Measurements from ENCODE around the gene SLC25A23.

DNA sequence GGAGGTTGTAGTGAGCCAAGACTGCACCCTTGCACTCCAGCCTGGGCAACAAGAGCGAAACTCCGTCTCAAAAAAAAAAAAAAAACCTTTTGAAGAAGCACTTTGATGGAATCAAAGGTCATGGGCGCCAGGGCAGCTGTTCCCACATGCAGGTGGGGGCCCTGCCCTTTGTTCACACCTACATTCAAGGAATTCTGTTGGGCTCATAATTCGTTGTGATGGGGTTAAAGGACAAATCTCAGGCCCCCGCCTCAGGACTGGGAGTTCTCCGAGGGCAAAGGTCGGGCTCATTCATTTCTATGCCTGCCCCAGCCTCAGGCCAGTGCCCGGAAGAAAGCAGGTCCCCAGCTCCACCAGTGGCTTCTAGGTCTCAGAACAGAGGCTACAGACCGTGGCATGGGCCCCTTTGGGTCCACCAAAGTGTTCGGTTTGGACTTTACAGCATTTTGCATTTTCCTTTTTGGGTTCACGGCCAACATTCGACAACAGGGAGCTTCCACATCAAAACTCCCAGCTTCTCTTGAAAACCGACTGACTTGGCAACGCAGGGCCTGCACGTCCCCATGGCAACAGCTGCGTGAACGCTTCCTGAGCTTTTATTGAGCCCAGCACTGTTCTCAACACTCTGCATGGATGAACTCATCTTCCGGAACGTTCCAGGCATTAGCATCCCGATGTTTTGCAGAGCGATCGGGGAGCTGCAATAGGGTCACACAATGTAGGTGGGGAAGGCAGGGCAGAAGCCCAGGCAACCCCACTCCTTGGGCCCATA lies 56.6 kb downstream of the SLC25A23 start:
- TF ChIP-seq RFX5 (IDR thresholded peaks at IDR 0.05; ENCODE audit: low read depth, low read length) (peak; percentile 84), BHLHE40 (IDR thresholded peaks at IDR 0.05; ENCODE audit: low read depth, low read length) (no peak), POLR2A (IDR thresholded peaks at IDR 0.05; ENCODE audit: low read depth, low read length) (no peak)
- TF ChIP-seq, protein P1, sequence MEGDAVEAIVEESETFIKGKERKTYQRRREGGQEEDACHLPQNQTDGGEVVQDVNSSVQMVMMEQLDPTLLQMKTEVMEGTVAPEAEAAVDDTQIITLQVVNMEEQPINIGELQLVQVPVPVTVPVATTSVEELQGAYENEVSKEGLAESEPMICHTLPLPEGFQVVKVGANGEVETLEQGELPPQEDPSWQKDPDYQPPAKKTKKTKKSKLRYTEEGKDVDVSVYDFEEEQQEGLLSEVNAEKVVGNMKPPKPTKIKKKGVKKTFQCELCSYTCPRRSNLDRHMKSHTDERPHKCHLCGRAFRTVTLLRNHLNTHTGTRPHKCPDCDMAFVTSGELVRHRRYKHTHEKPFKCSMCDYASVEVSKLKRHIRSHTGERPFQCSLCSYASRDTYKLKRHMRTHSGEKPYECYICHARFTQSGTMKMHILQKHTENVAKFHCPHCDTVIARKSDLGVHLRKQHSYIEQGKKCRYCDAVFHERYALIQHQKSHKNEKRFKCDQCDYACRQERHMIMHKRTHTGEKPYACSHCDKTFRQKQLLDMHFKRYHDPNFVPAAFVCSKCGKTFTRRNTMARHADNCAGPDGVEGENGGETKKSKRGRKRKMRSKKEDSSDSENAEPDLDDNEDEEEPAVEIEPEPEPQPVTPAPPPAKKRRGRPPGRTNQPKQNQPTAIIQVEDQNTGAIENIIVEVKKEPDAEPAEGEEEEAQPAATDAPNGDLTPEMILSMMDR (conservative IDR thresholded peaks at IDR 0.05; ENCODE audit: low read depth, low read length) = no peak
- TF ChIP-seq, protein P2, sequence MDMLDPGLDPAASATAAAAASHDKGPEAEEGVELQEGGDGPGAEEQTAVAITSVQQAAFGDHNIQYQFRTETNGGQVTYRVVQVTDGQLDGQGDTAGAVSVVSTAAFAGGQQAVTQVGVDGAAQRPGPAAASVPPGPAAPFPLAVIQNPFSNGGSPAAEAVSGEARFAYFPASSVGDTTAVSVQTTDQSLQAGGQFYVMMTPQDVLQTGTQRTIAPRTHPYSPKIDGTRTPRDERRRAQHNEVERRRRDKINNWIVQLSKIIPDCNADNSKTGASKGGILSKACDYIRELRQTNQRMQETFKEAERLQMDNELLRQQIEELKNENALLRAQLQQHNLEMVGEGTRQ (IDR thresholded peaks at IDR 0.05; ENCODE audit: low read depth, low read length) = no peak
